ENCODE measurements around the gene MGMT. TPM values are rescaled to one million over a fixed set of nuclear protein-coding genes. Genes with fewer than 3 reads are reported as not detected.

The MGMT gene
- total and polyA plus RNA-seq, 2 of the 4 experiments (the other 2 are of a cell fraction) = 11.5 to 17.8 TPM

- WGBS, 2 experiments (ENCODE audit: extremely low coverage in 2 of 2, insufficient read length in 1 of 2) = 96% methylated on average over 8 of the region's 18 CpGs; no CpG with 5 or more reads in 1 of the 2 experiments
These were observed 89.3 kb downstream of the MGMT start for GRCh38 chr10:129556316-129556715.

More at GRCh38 chr10:129556316-129556715, 89.3 kb downstream of the MGMT start:
- Histone ChIP-seq H3K9me1 (ENCODE audit: insufficient read depth, low read length) (no peaks in the 10 kb centered on the region), H3K27me3 (ENCODE audit: control insufficient read depth, insufficient read depth, low read length) (no peaks in the 10 kb centered on the region), H3K27ac (ENCODE audit: insufficient read depth, low read length) (no peak overlapping the region), H2AK9ac (replicated peaks; ENCODE audit: low read depth, low read length, poor library complexity) (no peak overlapping the region), H2BK20ac (ENCODE audit: low read depth, low read length) (no peak overlapping the region), H2AFZ (replicated peaks; ENCODE audit: low read length, poor library complexity) (no peak overlapping the region), H3K79me1 (ENCODE audit: low read depth in 1 of 2, low read length in 2 of 2) (no peaks in the 10 kb centered on the region), H3K9me3 (ENCODE audit: control insufficient read depth, insufficient read depth, low read length) (peaks cover 2% of the 10 kb centered on the region; the same call in 1 of the 2 replicates), H2AK5ac (ENCODE audit: low read depth, low read length) (no peak overlapping the region), H3K18ac (ENCODE audit: low read depth, low read length) (no peak overlapping the region), H2BK120ac (ENCODE audit: low read depth, low read length) (no peak overlapping the region), H3K9ac (ENCODE audit: low read depth, low read length) (no peak overlapping the region), H4K5ac (ENCODE audit: low read depth, low read length) (no peak overlapping the region), H3K4ac (ENCODE audit: low read depth, low read length) (no peak overlapping the region), H2BK15ac (ENCODE audit: low read depth, low read length) (no peak overlapping the region), H3K4me3 (ENCODE audit: insufficient read depth, low read depth, low read length) (no peak overlapping the region), H4K8ac (ENCODE audit: low read depth in 2 of 2, low read length in 2 of 2) (no peak overlapping the region), H3K4me1 (ENCODE audit: control insufficient read depth, insufficient read depth, low read length) (no peaks in the 10 kb centered on the region), H3K14ac (replicated peaks; ENCODE audit: low read depth, low read length) (no peak overlapping the region), H3K4me2 (ENCODE audit: low read depth, low read length) (no peak overlapping the region), H3K56ac (ENCODE audit: extremely low read depth, insufficient read depth, low read length) (no peak overlapping the region), H3K36me3 (ENCODE audit: control insufficient read depth, insufficient read depth, low read length) (no peaks in the 10 kb centered on the region; the same call in none of the 2 replicates), H4K91ac (ENCODE audit: insufficient read depth, low read depth, low read length) (no peak overlapping the region), H2BK5ac (ENCODE audit: low read depth, low read length, poor library complexity, severe bottlenecking) (no peak overlapping the region), H3K23ac (ENCODE audit: low read depth, low read length) (no peak overlapping the region), H4K20me1 (ENCODE audit: insufficient read depth, low read length) (no peaks in the 10 kb centered on the region; the same call in 1 of the 2 replicates)
- no TSS peak for BruUV-seq (replicated peaks)
- TF ChIP-seq POLR2A (IDR thresholded peaks at IDR 0.05; ENCODE audit: low read depth, low read length) (no peak), MXI1 (IDR thresholded peaks at IDR 0.05; ENCODE audit: borderline replicate concordance, low read depth, low read length) (no peak), ELK1 (IDR thresholded peaks at IDR 0.05; ENCODE audit: borderline replicate concordance, low read depth, low read length) (no peak), MAZ (IDR thresholded peaks at IDR 0.05; ENCODE audit: borderline replicate concordance, low read depth, low read length) (no peak), RAD21 (IDR thresholded peaks at IDR 0.05; ENCODE audit: low read length) (no peak)
- in situ Hi-C loops (cut with MboI; ENCODE audit: low sequenced_read_pairs) (no loop called here), intact Hi-C loops (cut with micrococcal nuclease) (no loop called here), dilution Hi-C loops (cut with HindIII; ENCODE audit: low sequenced_read_pairs, unreplicated experiment) (no loop called here)
- CTCF ChIA-PET = no interaction called here
- POLR2A ChIA-PET (ENCODE audit: unreplicated experiment) = no interaction called here
- DNase-seq (no peak), ATAC-seq (ENCODE audit: low read depth) (no peak)

Measured in IMR-90 (cell line).